ENCODE measurements around the gene TP53INP2.

DNA sequence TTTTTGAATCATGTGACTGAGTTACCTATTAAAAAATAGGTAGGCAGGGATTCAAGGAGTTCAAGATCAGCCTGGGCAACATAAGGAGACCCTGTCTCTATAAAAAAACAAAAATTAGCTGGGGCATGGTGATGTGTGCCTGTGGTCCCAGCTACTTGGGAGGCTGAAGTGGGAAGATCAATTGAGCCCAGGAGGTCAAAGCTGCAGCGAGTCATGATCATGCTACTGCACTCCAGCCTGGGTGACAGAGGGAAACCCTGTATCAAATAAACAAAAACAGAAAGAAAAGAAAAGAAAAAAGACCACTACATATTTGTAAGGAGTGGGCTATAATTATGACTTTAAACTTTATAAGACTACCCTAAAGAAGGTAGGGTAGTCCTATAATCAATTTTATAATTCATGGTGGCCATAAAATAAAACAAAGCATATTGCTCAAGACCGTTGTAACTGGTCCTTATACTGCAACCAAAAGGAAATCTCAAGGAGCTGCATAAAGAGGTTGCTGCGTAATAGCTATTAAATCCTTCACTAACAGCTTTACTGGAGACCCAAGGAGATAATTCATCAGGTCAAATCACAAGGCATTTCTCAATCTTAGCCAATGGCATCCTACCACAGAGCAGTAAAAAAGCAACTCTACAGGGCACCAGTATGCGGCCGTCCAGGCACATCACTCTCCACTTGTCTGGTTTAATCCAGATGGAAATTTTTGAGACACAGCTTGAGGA lies 40.8 kb upstream of the TP53INP2 start:
- TF ChIP-seq, protein P1, sequence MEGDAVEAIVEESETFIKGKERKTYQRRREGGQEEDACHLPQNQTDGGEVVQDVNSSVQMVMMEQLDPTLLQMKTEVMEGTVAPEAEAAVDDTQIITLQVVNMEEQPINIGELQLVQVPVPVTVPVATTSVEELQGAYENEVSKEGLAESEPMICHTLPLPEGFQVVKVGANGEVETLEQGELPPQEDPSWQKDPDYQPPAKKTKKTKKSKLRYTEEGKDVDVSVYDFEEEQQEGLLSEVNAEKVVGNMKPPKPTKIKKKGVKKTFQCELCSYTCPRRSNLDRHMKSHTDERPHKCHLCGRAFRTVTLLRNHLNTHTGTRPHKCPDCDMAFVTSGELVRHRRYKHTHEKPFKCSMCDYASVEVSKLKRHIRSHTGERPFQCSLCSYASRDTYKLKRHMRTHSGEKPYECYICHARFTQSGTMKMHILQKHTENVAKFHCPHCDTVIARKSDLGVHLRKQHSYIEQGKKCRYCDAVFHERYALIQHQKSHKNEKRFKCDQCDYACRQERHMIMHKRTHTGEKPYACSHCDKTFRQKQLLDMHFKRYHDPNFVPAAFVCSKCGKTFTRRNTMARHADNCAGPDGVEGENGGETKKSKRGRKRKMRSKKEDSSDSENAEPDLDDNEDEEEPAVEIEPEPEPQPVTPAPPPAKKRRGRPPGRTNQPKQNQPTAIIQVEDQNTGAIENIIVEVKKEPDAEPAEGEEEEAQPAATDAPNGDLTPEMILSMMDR (IDR thresholded peaks at IDR 0.05), result no peak
- no peak for TF ChIP-seq POLR2A (IDR thresholded peaks at IDR 0.05)
